ENCODE data around the gene RPS8.
"Not testable (repeated sequence)": the region's sequence is repeated elsewhere in the genome, so short reads cannot be mapped to it uniquely, and the experiment has no call there.

The RPS8 gene

DNA sequence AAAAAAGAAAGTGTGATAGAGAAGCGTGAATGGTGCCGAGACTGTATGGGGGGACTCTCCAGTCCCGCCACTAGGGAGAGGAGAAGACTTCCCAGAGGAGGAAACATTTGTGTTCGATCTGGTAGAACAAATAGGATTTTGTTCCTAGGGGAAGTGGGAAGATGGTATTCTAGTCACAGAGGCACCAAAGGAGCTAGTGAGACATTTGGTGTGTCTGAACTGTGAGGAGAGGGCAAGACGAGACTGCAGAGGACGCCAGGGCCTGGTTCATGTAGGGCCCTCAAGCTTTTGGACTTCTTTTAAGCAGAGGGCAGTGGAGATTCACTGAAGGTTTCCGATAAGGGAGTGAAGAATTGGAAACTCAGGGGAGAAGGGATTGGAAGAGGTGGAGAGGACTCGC is 35.9 kb downstream of the RPS8 start:
- CTCF ChIA-PET, result no interaction called here
- TF ChIP-seq FOXM1 (IDR thresholded peaks at IDR 0.05; ENCODE audit: borderline replicate concordance), result no peak
- no peak for TF ChIP-seq SP1 (IDR thresholded peaks at IDR 0.05)
- TF ChIP-seq ARNT (IDR thresholded peaks at IDR 0.05), result no peak
- TF ChIP-seq FOXK2 (IDR thresholded peaks at IDR 0.05), result no peak
- no peak for TF ChIP-seq TARDBP (IDR thresholded peaks at IDR 0.05)
- TF ChIP-seq BHLHE40 (IDR thresholded peaks at IDR 0.05; ENCODE audit: borderline replicate concordance), result no peak
- no peak for TF ChIP-seq ZNF384 (IDR thresholded peaks at IDR 0.05)
- no peak for TF ChIP-seq ELF4 (IDR thresholded peaks at IDR 0.05)
- no peak for TF ChIP-seq NFRKB (IDR thresholded peaks at IDR 0.05)

DNA sequence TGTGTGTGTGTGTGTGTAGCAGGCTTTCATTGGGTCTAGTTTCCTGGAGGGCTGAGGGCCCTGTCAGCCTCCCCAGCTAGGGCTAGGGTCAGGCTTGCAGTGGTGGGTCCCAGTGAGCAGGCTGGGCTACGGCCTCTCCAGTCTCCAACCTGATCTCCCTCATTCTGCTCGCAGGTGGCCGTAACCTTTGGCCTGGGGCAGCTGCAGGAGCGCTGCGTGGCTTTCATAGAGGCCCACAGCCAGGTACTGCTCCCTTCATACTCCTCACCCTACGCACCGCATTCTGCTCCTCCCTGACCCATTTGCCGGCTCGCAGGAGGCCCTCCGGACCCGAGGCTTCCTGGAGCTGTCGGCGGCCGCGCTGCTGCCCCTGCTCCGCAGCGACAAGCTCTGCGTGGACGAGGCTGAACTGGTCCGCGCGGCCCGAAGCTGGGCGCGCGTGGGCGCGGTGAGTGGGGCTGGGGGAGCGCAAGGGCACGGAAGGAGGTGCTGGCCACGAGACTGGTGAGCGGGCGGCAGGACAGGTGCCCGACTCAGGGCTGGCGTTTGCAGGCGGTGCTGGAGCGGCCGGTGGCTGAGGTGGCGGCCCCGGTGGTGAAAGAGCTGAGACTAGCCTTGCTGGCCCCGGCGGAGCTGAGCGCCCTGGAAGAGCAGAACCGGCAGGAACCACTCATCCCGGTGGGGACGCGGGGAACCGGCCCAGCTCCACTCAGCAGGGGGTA is 37.6 kb downstream of the RPS8 start:
- TF ChIP-seq NFRKB (IDR thresholded peaks at IDR 0.05) (no peak), L3MBTL2 (conservative IDR thresholded peaks at IDR 0.05) (no peak), FOXM1 (IDR thresholded peaks at IDR 0.05; ENCODE audit: borderline replicate concordance) (no peak)
- POLR2A ChIA-PET, result interaction anchor here (0.9 to 2.9 kb wide), 2 partner anchors 13 to 38 kb away, joined by 4 to 7 read pairs; partner anchors contain the start of gene PLK3
- CTCF ChIA-PET, result no interaction called here
- no peak for DNase-seq (ENCODE audit: extremely low spot score)

More for the DNA sequence above, 35.9 kb downstream of the RPS8 start:
- no peak for DNase-seq (ENCODE audit: extremely low spot score)
- POLR2A ChIA-PET, result interaction anchor here (7.5 kb wide), 1 partner anchor 9 kb away, joined by 137 read pairs; no protein-coding TSS in a partner anchor

DNA sequence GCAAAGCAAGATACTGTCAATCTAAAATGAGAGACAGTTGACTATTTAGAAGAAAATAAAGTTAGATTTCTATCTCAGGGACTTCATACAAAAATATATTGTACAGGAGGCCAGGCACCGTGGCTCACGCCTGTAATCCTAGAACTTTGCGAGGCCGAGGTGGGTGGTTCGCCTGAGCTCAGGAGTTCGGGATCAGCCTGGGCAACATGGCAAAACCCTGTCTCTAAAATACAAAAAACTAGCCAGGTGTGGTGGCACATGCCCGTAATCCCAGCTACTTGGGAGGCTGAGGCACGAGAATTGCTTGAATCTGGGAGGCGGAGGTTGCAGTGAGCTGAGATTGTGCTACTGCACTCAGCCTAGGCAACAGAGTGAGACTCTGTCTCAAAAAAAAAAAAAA is 40.6 kb downstream of the RPS8 start:
- POLR2A ChIA-PET, result interaction anchor here (0.9 to 1.2 kb wide), 2 partner anchors 16 to 40 kb away, joined by 3 read pairs; partner anchors contain the start of genes PLK3 and RPS8
- CTCF ChIA-PET; DNase-seq (ENCODE audit: extremely low spot score): not testable (repeated sequence)

DNA sequence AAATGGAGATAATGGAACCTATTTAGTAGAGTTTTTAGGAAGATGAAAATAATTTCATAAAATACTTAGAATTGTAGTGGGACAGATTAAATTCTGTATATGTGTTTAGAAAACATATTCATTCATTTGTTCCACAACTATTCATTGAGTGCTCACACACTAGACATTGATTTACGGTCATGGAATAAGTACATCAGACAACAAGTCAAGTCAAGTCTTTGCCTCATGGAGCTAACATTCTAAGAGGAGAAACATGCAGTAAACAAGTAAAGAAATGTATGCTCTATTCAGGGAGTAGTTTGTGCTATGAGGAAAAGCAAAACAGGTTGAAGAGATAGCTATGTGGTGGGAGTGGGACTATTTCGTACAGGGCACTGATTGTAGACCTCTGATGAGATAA is 42.0 kb downstream of the RPS8 start:
- ChIA-PET POLR2A (interaction anchor here (1.6 to 6.8 kb wide), 3 partner anchors 9 to 96 kb away, joined by 8 to 137 read pairs (median 60); partner anchors contain the start of genes BTBD19, DYNLT4 and PLK3), CTCF (no interaction called here)
- TF ChIP-seq SP1 (IDR thresholded peaks at IDR 0.05), result no peak
- TF ChIP-seq FOXK2 (IDR thresholded peaks at IDR 0.05), result no peak
- no peak for TF ChIP-seq SUZ12 (IDR thresholded peaks at IDR 0.05)
- TF ChIP-seq TARDBP (IDR thresholded peaks at IDR 0.05), result no peak
- TF ChIP-seq L3MBTL2 (conservative IDR thresholded peaks at IDR 0.05), result no peak
- no peak for TF ChIP-seq CTBP1 (IDR thresholded peaks at IDR 0.05; ENCODE audit: borderline replicate concordance)
- no peak for TF ChIP-seq ELF4 (IDR thresholded peaks at IDR 0.05)
- no peak for TF ChIP-seq ZNF384 (IDR thresholded peaks at IDR 0.05)
- no peak for DNase-seq (ENCODE audit: extremely low spot score)

DNA sequence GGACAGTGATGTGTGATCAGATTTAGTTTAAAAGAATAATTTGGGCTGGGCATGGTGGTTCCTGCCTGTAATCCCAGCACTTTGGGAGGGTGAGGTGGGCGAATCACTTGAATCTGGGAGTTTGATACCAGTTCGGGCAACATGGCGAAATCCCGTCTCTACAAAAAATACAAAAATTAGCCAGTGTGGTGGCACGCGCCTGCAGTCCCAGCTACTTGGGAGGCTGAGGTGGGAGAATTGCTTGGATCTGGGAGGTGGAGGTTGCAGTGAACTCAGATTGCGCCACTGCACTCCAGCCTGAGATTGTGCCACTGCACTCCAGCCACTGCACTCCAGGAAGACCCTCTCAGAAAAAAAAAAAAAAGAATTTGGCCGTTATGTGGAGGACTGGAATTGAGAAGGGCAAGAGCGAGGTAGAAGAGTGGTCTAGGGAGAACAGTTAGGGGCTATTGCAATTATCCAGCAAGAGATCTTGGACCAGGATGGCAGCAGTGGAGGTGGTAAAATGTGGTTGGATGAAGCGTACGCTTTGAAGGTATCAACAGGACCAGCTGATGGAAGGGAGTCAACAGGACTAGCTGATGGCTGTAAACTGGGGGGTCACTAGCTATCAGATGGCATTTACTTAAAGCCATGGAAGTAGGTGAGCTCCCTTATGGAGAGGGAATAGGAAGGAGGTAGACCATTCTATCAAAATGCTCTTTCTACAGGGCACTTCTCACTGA is 42.6 kb downstream of the RPS8 start:
- no peak for TF ChIP-seq LEF1 (IDR thresholded peaks at IDR 0.05; ENCODE audit: borderline replicate concordance)
- TF ChIP-seq CTBP1 (IDR thresholded peaks at IDR 0.05; ENCODE audit: borderline replicate concordance), result no peak
- no peak for TF ChIP-seq HDGF (IDR thresholded peaks at IDR 0.05; ENCODE audit: borderline replicate concordance)

DNA sequence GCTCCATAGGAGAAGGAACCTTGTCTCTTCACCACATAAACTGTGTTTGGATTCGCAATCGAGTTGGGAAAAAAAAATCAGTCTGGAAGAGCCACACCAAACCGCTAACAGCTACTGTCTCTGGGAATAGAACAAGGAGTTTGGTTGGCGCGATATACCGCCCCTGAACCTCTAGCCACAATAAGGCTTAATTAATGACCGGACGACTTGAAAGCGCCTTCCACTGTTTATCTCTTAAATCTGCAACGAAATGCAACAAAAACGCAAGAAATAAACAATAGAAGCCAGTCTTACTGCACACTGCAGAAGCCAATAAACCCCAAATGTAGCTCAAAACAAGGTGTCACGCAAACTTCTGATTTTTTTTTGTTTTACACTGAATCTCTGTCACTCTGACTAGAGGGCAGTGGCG is 43.9 kb downstream of the RPS8 start:
- DNase-seq (ENCODE audit: extremely low spot score), result peak; percentile 34
- no peak for TF ChIP-seq FOXM1 (IDR thresholded peaks at IDR 0.05; ENCODE audit: borderline replicate concordance)
- peak; percentile 75; the same call in 1 of the 2 replicates for TF ChIP-seq ZNF384 (IDR thresholded peaks at IDR 0.05)
- CTCF ChIA-PET, result interaction anchor here (0.6 to 1.4 kb wide), 6 partner anchors 19 to 574 kb away, joined by 3 to 8 read pairs (median 4); partner anchors contain the start of gene PLK3
- POLR2A ChIA-PET, result interaction anchor here (0.6 to 6.8 kb wide), 34 partner anchors 11 to 1112 kb away, joined by 3 to 137 read pairs (median 4); partner anchors contain the start of genes BEST4, BTBD19, DYNLT4 and EIF2B3

More for the DNA sequence above, 42.6 kb downstream of the RPS8 start:
- POLR2A ChIA-PET, result interaction anchor here (1.6 to 6.8 kb wide), 3 partner anchors 9 to 96 kb away, joined by 8 to 137 read pairs (median 60); partner anchors contain the start of genes BTBD19, DYNLT4 and PLK3
- CTCF ChIA-PET, result interaction anchor here (0.7 kb wide), 1 partner anchor 25 kb away, joined by 3 read pairs; no protein-coding TSS in a partner anchor
- no peak for DNase-seq (ENCODE audit: extremely low spot score)

DNA sequence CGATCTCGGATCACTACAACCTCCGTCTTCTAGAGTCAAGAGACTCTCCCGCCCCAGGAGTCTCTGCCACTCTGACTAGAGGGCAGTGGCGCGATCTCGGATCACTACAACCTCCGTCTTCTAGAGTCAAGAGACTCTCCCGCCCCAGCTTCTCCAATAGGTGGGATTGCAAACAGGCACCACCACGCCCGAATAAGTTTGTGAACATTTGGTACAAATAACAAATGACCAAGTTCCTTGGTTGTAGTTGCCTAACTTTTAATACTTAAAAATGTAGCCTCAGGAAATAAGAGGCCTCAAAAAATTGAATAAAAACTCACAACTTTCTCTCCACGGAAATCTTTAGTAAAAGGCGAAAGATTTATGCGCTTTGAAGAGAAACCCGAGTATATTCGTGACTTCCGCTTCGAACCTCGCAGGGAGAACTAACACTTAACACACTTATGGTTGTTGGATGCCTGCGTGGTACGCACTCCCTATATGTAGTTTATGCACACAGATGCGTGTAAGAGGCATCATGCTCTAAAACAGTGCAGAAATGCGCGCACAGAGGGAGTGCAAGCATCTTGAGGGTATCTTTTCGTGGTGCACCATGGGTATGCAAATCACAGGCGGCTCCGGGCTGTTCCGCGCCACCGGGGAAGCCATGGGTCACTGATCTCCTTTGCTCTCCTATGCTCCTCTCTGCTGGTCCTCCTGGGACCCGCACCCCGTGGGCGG is 44.4 kb downstream of the RPS8 start:
- ChIA-PET CTCF (interaction anchor here (0.6 to 1.4 kb wide), 5 partner anchors 20 to 574 kb away, joined by 3 to 8 read pairs (median 4); partner anchors contain the start of gene PLK3), POLR2A (interaction anchor here (0.6 to 6.8 kb wide), 37 partner anchors 11 to 1113 kb away, joined by 3 to 137 read pairs (median 4); partner anchors contain the start of genes BEST4, BTBD19, DYNLT4 and EIF2B3)
- peak; percentile 85 for DNase-seq (ENCODE audit: extremely low spot score)
- TF ChIP-seq NFRKB (IDR thresholded peaks at IDR 0.05), result peak; percentile 60; the same call in 1 of the 2 replicates
- TF ChIP-seq FOXK2 (IDR thresholded peaks at IDR 0.05), result peak; percentile 65; the same call in 1 of the 2 replicates
- TF ChIP-seq ELF4 (IDR thresholded peaks at IDR 0.05), result peak; percentile 99
- TF ChIP-seq LEF1 (IDR thresholded peaks at IDR 0.05; ENCODE audit: borderline replicate concordance), result no peak
- peak; percentile 78 for TF ChIP-seq SUZ12 (IDR thresholded peaks at IDR 0.05)
- TF ChIP-seq CTBP1 (IDR thresholded peaks at IDR 0.05; ENCODE audit: borderline replicate concordance), result peak; percentile 48
- no peak for TF ChIP-seq ZNF384 (IDR thresholded peaks at IDR 0.05)
- no peak for TF ChIP-seq HDGF (IDR thresholded peaks at IDR 0.05; ENCODE audit: borderline replicate concordance)
- TF ChIP-seq, protein P1, sequence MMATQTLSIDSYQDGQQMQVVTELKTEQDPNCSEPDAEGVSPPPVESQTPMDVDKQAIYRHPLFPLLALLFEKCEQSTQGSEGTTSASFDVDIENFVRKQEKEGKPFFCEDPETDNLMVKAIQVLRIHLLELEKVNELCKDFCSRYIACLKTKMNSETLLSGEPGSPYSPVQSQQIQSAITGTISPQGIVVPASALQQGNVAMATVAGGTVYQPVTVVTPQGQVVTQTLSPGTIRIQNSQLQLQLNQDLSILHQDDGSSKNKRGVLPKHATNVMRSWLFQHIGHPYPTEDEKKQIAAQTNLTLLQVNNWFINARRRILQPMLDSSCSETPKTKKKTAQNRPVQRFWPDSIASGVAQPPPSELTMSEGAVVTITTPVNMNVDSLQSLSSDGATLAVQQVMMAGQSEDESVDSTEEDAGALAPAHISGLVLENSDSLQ (IDR thresholded peaks at IDR 0.05), result peak; percentile 75
- no peak for TF ChIP-seq SP1 (IDR thresholded peaks at IDR 0.05)
- no peak for TF ChIP-seq L3MBTL2 (conservative IDR thresholded peaks at IDR 0.05)
- no peak for TF ChIP-seq FOXA1 (IDR thresholded peaks at IDR 0.05)
- peak; percentile 38; the same call in 1 of the 2 replicates for TF ChIP-seq FOXM1 (IDR thresholded peaks at IDR 0.05; ENCODE audit: borderline replicate concordance)
- peak; percentile 70; the same call in 1 of the 2 replicates for TF ChIP-seq TARDBP (IDR thresholded peaks at IDR 0.05)
- TF ChIP-seq ARNT (IDR thresholded peaks at IDR 0.05), result peak; percentile 65; the same call in 1 of the 2 replicates
- TF ChIP-seq BHLHE40 (IDR thresholded peaks at IDR 0.05; ENCODE audit: borderline replicate concordance), result peak; percentile 46; the same call in 1 of the 2 replicates
